ENCODE measurements around the gene EMSY. TPM values are rescaled to one million over a fixed set of nuclear protein-coding genes. Genes with fewer than 3 reads are reported as not detected.

Gene EMSY
- total and polyA plus RNA-seq, 2 of the 13 experiments (the other 11 are each of a cell fraction or from before 2014, with no cell fraction given), result 11.6 to 18.5 TPM

DNA sequence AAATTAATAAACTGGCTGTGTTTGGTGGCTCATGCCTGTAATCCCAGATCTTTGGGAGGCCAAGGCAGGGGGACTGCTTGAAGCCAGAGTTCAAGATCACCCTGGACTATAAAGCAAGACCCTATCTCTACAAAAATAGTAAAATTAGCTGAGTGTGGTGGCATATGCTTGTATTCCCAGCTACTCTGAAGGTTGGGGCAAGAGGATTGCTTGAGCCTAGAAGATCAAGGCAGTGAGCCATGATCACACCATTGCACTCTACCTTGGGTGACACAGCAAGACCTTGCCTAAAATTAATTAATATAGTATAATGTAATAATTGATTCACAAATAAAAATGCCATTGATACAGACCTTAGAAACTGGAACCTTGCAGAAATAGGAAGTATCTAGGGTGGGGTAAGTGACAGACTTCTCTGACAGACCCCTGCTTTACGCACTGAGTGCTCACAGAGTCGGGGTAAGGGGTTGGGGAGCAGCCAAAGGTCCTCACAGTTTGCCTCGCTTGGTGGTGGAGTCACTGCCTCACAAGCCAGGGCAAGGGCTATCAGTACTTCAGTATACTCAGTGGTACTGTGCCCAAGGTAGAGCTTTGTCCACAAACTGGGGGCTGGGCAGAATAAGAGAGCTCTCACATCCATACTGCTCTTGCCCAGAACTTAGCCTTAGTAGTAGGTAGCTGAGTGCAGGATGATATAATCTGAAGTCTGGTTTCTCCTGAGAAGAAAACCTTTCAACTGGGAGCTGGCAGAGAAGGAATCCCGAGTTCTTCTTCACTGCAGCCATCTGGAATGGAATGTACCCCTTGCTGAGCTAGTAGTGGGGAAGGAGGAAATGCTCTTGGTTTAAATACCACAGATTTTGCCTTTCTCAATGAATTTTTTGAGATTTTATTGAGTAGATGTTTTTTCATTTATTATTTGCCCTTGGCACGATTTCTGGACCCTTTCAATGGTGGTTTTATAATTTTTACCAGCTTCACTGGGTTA, 65.5 kb downstream of the EMSY start:
- WGBS (ENCODE audit: low lambda C conversion rate), result 95% methylated on average over 4 of the region's 5 CpGs
- no TSS peak for BruUV-seq (replicated peaks)
- H2AFZ ChIP-seq (ENCODE audit: low read length), result no peak overlapping the region
- POLR2A ChIA-PET, result no interaction called here
- DNase-seq (ENCODE audit: low spot score) (no peak), ATAC-seq (no peak), FAIRE-seq (no peak)
- intact Hi-C loops (cut with micrococcal nuclease; ENCODE audit: unreplicated experiment) (no loop called here), in situ Hi-C loops (cut with HindIII; ENCODE audit: extremely low pct_ligation_motif_present, low pct_unique_long_range_greater_than_20kb) (no loop called here)
- no peaks in the 10 kb centered on the region for H3K9me3 ChIP-seq (ENCODE audit: low read length)
- H3K4me2 ChIP-seq (ENCODE audit: low read depth, low read length), result no peak overlapping the region
- no peak overlapping the region for H3K27ac ChIP-seq (ENCODE audit: extremely low read length, insufficient read depth, low read length)
- no peak overlapping the region for H3K9ac ChIP-seq (ENCODE audit: insufficient read depth, low read depth, low read length)
- no peaks in the 10 kb centered on the region for H3K4me1 ChIP-seq (ENCODE audit: insufficient read depth, low read length)
- CTCF ChIA-PET (ENCODE audit: low intra/inter-chr PET ratio, low total read pairs), result no interaction called here
- no peaks in the 10 kb centered on the region for H4K20me1 ChIP-seq (ENCODE audit: insufficient read depth, low read length)
- H3K79me2 ChIP-seq (ENCODE audit: insufficient read depth, low read length), result no peaks in the 10 kb centered on the region
- TF ChIP-seq SATB2 (CRISPR knock-in tag; IDR thresholded peaks at IDR 0.05), result no peak
- H3K27me3 ChIP-seq (ENCODE audit: control insufficient read depth in 1 of 2, insufficient read depth in 2 of 2, low read length in 2 of 2), result no peaks in the 10 kb centered on the region
- no peak overlapping the region for H3K4me3 ChIP-seq (replicated peaks in 1 of 3; ENCODE audit: insufficient read depth in 1 of 3, low read depth in 2 of 3, low read length in 3 of 3)
- peaks cover 3 to 13% of the 10 kb centered on the region in 2 experiments; a peak in 3 of 5 replicates for H3K36me3 ChIP-seq (replicated peaks in 1 of 2; ENCODE audit: control insufficient read depth in 1 of 2, insufficient read depth in 2 of 2, low read length in 2 of 2)

DNA sequence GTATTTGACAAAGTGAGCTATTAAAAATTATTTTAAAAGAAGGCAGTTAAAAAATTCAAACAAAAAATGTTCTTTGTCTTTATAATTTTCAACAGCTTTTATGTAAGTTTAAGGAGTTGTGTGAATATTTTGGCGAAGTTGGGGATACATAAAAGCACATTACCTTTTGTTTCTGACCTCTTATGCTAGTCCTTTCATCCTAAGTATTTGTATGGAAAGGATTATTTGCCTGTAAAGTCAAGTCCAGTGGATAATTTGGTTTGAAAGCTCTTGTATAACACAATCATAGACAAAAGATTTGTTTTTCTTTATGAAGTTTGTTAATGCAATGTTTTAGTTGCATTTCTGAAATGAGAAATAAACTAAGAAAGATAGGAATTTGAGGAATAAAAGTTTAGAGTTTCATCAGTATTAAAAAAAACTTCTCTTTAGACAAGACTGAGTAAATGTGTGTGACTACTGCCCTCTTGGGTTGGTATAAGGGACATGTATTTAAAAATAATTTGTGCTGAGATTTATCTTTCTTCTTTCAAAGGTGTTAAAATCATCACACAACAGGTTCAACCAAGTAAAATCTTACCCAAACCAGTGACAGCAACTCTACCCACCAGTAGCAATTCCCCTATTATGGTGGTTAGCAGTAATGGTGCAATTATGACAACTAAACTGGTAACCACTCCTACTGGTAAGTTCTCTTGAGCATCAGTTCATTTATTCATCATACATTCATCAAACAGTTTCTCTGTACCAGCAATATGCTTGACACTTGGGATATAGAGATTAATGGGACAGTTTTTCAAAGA, 68.2 kb downstream of the EMSY start:
- no peak for DNase-seq (ENCODE audit: low spot score)
- BruUV-seq (replicated peaks), result no TSS peak
- in situ Hi-C loops (cut with HindIII; ENCODE audit: extremely low pct_ligation_motif_present, low pct_unique_long_range_greater_than_20kb), result no loop called here

More for the DNA sequence above, 68.2 kb downstream of the EMSY start:
- Histone ChIP-seq H3K4me2 (ENCODE audit: low read depth, low read length) (no peak overlapping the region), H3K36me3 (replicated peaks in 1 of 2; ENCODE audit: control insufficient read depth in 1 of 2, insufficient read depth in 2 of 2, low read length in 2 of 2) (peaks cover 3 to 23% of the 10 kb centered on the region in 2 experiments; a peak in 3 of 5 replicates), H3K4me3 (replicated peaks in 1 of 3; ENCODE audit: insufficient read depth in 1 of 3, low read depth in 2 of 3, low read length in 3 of 3) (no peak overlapping the region), H3K79me2 (ENCODE audit: insufficient read depth, low read length) (no peaks in the 10 kb centered on the region), H4K20me1 (ENCODE audit: insufficient read depth, low read length) (no peaks in the 10 kb centered on the region), H3K9me3 (ENCODE audit: low read length) (no peaks in the 10 kb centered on the region), H2AFZ (ENCODE audit: low read length) (no peak overlapping the region), H3K9ac (ENCODE audit: insufficient read depth, low read depth, low read length) (no peak overlapping the region), H3K27me3 (ENCODE audit: control insufficient read depth in 1 of 2, insufficient read depth in 2 of 2, low read length in 2 of 2) (no peaks in the 10 kb centered on the region), H3K27ac (ENCODE audit: extremely low read length, insufficient read depth, low read length) (no peak overlapping the region), H3K4me1 (ENCODE audit: insufficient read depth, low read length) (no peaks in the 10 kb centered on the region)
- intact Hi-C loops (cut with micrococcal nuclease; ENCODE audit: unreplicated experiment), result no loop called here
- WGBS (ENCODE audit: low lambda C conversion rate), result 79% methylated on average over 1 of the region's 1 CpG
- ChIA-PET POLR2A (no interaction called here), CTCF (ENCODE audit: low intra/inter-chr PET ratio, low total read pairs) (no interaction called here)
- TF ChIP-seq STAG1 (CRISPR knock-in tag; IDR thresholded peaks at IDR 0.05) (peak; percentile 18; the same call in 1 of the 2 replicates), RFX5 (IDR thresholded peaks at IDR 0.05; ENCODE audit: low read depth, low read length) (no peak)
- ATAC-seq, result no peak
- no peak for FAIRE-seq
